HG03196 (cell line): Measurements from ENCODE around the gene CPA3.

Experiments used
- ATAC-seq: cut with Tn5 transposase; IDR thresholded peaks from one replicate; pipeline ENCODE4 v1.9.1; 2021; ENCODE audit not compliant: unreplicated experiment

The CPA3 gene

GRCh38 chr3:148914936-148915690, 50.0 kb downstream of the CPA3 start:
- no peak for ATAC-seq

- no peak for ATAC-seq
These were observed 51.0 kb downstream of the CPA3 start for GRCh38 chr3:148916132-148916531.

- ATAC-seq = no peak
These were observed 57.4 kb downstream of the CPA3 start for GRCh38 chr3:148922467-148922866.

- no peak for ATAC-seq
These were observed 58.5 kb downstream of the CPA3 start for GRCh38 chr3:148923592-148923991.

- no peak for ATAC-seq
These were observed 59.5 kb downstream of the CPA3 start for GRCh38 chr3:148924562-148924961.

- ATAC-seq = no peak
These were observed 60.7 kb downstream of the CPA3 start for GRCh38 chr3:148925845-148926244.

GRCh38 chr3:148930752-148931151, 65.7 kb downstream of the CPA3 start:
- ATAC-seq = no peak

- ATAC-seq = no peak
These were observed 66.5 kb downstream of the CPA3 start for GRCh38 chr3:148931574-148931973.

- no peak for ATAC-seq
These were observed 67.9 kb downstream of the CPA3 start for GRCh38 chr3:148932972-148933371.

- no peak for ATAC-seq
These were observed 72.6 kb downstream of the CPA3 start for GRCh38 chr3:148937467-148938255.

- no peak for ATAC-seq
These were observed 73.2 kb downstream of the CPA3 start for GRCh38 chr3:148938306-148938705.

GRCh38 chr3:148938936-148939335, 73.8 kb downstream of the CPA3 start:
- no peak for ATAC-seq

- no peak for ATAC-seq
These were observed 75.9 kb downstream of the CPA3 start for GRCh38 chr3:148940983-148941382.

GRCh38 chr3:148943506-148944205, 78.6 kb downstream of the CPA3 start:
- peak; percentile 96 for ATAC-seq

- ATAC-seq = no peak
These were observed 80.0 kb downstream of the CPA3 start for GRCh38 chr3:148945116-148945515.
